ENCODE data around the gene LITAF.
A peak's percentile ranks its signal among the peaks of the same experiment; 100 is the strongest.

The LITAF gene

DNA sequence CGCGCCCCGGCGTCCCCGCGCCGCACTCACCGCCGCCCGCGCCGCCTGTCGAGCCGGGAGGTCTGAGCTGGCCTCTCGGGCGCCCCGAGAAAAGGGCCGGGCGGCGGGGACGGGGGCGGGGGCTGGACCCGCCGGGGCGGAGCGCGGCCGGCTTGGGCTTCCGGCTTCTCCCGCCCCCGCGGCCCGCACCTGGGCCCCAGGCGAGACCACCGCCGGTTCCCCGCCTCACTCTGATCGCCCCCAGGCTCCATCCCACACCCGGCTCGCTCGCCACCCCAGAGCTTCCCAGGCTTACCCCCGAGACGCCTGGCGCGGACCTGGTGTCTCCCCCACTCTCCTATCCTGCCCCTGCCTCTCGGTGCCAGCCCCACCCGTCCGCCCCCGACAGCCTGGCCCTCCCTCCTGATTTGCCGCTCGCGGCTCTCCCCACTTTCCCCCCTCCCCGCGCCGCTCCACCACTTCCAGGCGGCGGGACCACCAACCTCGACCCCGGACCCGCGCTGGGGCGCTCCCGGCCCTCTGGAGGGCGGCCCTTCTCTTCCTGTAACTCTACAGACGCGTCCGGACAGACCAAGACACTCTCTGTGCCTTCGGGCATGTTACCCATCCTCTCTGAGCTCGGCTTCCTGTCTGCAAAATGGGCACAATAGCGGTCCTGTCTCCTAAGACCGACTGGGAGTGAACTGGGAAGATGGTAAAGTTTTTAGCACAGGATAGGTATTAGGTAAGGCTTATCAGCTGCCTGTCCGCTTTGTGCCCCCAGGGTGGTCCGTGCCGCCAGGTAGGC lies at the start of gene LITAF:
Gene LITAF, minus strand, starts transcription at position 64 of the 787 bp plus-strand sequence. CDS start 30,189 bp downstream, outside the sequence.
- H3K4me1 ChIP-seq (ENCODE audit: control insufficient read depth, insufficient read depth, low read length), result peaks cover 10% of the 10 kb centered on the region
- H3K4me3 ChIP-seq (ENCODE audit: low read length in 2 of 2), result peak within 1 kb of the TSS; percentile 64 to 78
- peaks cover 5 to 15% of the 10 kb centered on the region in 2 donors for H3K27me3 ChIP-seq (ENCODE audit: control insufficient read depth in 1 of 2, insufficient read depth in 2 of 2, low read length in 2 of 2)
- H3K36me3 ChIP-seq (ENCODE audit: control insufficient read depth in 2 of 2, insufficient read depth in 2 of 2, low read length in 2 of 2), result no peaks in the 10 kb centered on the region
- H3K27ac ChIP-seq (ENCODE audit: low read length), result peak within 1 kb of the TSS; percentile 76
- H3K9ac ChIP-seq (ENCODE audit: low read length in 2 of 2), result peak within 1 kb of the TSS; percentile 67 to 75
- H3K9me3 ChIP-seq (ENCODE audit: control insufficient read depth in 2 of 2, low read length in 2 of 2), result no peaks in the 10 kb centered on the region

DNA sequence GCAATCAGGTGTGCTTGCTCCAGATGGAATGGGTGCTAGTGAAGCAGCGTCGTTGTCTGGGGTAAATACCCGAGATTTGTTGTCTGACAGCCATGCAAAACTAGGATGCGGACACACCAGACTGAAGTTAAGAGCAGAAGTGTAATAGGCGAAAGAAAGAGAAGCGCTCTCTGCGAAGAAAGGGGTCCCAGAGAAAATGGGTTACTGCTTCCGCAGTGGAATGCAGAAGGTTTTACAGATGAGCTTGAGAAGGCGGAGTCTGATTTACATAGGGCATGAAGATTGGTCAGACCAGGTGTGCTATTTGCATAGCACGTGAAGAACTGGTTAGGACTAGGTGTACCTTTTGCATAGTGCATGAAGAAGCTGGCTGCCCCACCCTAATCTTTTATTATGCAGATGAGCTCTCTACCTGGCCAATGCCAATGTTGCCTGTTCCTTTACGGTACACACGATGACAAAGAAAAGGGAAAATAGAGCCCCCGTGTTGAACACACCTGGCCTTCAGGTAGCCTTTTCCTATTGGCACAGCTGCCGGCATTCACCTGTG lies 49.5 kb upstream of the LITAF start:
- Histone ChIP-seq H3K4me3 (ENCODE audit: low read length in 2 of 2) (no peak overlapping the region), H3K9ac (ENCODE audit: low read length in 2 of 2) (no peak overlapping the region), H3K4me1 (ENCODE audit: control insufficient read depth, insufficient read depth, low read length) (peaks cover 25% of the 10 kb centered on the region), H3K27me3 (ENCODE audit: control insufficient read depth in 1 of 2, insufficient read depth in 2 of 2, low read length in 2 of 2) (no peaks in the 10 kb centered on the region), H3K9me3 (ENCODE audit: control insufficient read depth in 2 of 2, low read length in 2 of 2) (no peaks in the 10 kb centered on the region), H3K27ac (ENCODE audit: low read length) (no peak overlapping the region), H3K36me3 (ENCODE audit: control insufficient read depth in 2 of 2, insufficient read depth in 2 of 2, low read length in 2 of 2) (no peaks in the 10 kb centered on the region)

DNA sequence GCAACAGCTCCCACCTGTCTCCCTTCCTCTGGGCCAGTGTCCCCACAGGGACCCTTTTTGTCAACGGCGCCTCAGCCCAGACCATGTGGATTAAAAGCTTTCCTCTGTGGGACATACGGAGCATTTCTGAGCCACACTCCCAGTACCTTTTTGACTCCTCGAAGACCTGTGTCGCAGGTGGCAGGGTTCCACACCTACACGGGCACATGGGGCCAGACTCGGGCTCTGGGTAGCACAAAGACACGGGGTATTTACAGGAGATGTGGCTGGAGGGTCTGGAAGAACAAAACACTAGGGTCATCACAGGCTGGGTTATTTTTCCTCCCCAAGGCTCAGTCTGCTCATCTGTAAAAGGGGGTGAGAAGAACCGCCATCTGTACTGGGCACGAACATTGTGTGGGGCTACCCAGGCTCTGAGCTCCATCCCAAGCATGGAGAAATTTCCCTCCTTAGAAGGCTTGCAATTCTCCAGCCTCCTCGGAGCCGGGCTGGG lies 49.0 kb upstream of the LITAF start:
- H3K27me3 ChIP-seq (ENCODE audit: control insufficient read depth in 1 of 2, insufficient read depth in 2 of 2, low read length in 2 of 2), result no peaks in the 10 kb centered on the region

GRCh38 chr16:11635113-11635652 lies 48.5 kb upstream of the LITAF start:
- Histone ChIP-seq H3K9ac (ENCODE audit: low read length in 2 of 2) (no peak overlapping the region), H3K36me3 (ENCODE audit: control insufficient read depth in 2 of 2, insufficient read depth in 2 of 2, low read length in 2 of 2) (no peaks in the 10 kb centered on the region), H3K27me3 (ENCODE audit: control insufficient read depth in 1 of 2, insufficient read depth in 2 of 2, low read length in 2 of 2) (no peaks in the 10 kb centered on the region), H3K9me3 (ENCODE audit: control insufficient read depth in 2 of 2, low read length in 2 of 2) (no peaks in the 10 kb centered on the region), H3K27ac (ENCODE audit: low read length) (no peak overlapping the region), H3K4me1 (ENCODE audit: control insufficient read depth, insufficient read depth, low read length) (peaks cover 15% of the 10 kb centered on the region), H3K4me3 (ENCODE audit: low read length in 2 of 2) (no peak overlapping the region)

More for the DNA sequence above, 49.0 kb upstream of the LITAF start:
- H3K9ac ChIP-seq (ENCODE audit: low read length in 2 of 2), result no peak overlapping the region
- no peaks in the 10 kb centered on the region for H3K9me3 ChIP-seq (ENCODE audit: control insufficient read depth in 2 of 2, low read length in 2 of 2)
- H3K4me1 ChIP-seq (ENCODE audit: control insufficient read depth, insufficient read depth, low read length), result peaks cover 20% of the 10 kb centered on the region
- no peak overlapping the region for H3K27ac ChIP-seq (ENCODE audit: low read length)
- H3K4me3 ChIP-seq (ENCODE audit: low read length in 2 of 2), result no peak overlapping the region
- H3K36me3 ChIP-seq (ENCODE audit: control insufficient read depth in 2 of 2, insufficient read depth in 2 of 2, low read length in 2 of 2), result no peaks in the 10 kb centered on the region

DNA sequence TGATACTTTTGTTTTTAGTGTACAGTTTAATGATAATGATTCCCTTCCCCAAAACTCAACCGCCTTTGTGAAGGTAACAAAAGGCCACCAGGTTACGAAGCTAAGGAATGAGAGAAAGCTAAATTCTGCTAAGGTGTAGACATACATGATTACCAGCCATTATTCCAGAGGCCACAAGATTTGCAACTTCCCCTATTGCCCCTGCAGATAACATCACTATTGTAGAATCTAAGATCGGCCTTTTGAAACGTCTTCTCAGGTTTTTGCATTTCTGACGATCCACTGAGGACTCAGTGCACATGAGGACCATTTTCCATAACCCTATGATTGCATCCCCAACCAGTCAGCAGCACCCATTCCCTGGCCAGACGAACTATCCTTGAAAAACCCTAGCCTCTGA lies 47.6 kb upstream of the LITAF start:
- Histone ChIP-seq H3K27ac (ENCODE audit: low read length) (no peak overlapping the region), H3K36me3 (ENCODE audit: control insufficient read depth in 2 of 2, insufficient read depth in 2 of 2, low read length in 2 of 2) (no peaks in the 10 kb centered on the region), H3K4me3 (ENCODE audit: low read length in 2 of 2) (no peak overlapping the region), H3K9ac (ENCODE audit: low read length in 2 of 2) (no peak overlapping the region), H3K9me3 (ENCODE audit: control insufficient read depth in 2 of 2, low read length in 2 of 2) (no peaks in the 10 kb centered on the region), H3K27me3 (ENCODE audit: control insufficient read depth in 1 of 2, insufficient read depth in 2 of 2, low read length in 2 of 2) (no peaks in the 10 kb centered on the region), H3K4me1 (ENCODE audit: control insufficient read depth, insufficient read depth, low read length) (peaks cover 19% of the 10 kb centered on the region)

DNA sequence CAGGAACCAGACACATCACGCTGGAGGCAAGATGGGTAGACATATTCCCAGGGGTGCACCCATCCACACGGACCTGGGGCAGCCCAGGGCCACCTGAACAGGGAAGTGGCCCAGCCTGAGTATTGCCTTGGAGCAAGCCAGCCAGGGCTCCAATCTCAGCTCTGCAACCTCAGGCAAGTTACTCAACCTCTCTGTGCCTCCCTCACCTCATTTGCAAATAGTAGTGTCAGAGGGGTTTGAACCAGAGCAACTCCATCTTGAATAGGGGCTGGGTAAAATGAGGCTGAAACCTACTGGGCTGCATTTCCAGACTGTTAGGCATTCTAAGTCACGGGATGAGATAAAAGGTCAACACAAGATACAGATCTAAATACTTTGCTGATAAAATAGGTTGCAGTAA lies 46.4 kb upstream of the LITAF start:
- Histone ChIP-seq H3K36me3 (ENCODE audit: control insufficient read depth in 2 of 2, insufficient read depth in 2 of 2, low read length in 2 of 2) (no peaks in the 10 kb centered on the region), H3K27me3 (ENCODE audit: control insufficient read depth in 1 of 2, insufficient read depth in 2 of 2, low read length in 2 of 2) (no peaks in the 10 kb centered on the region), H3K4me1 (ENCODE audit: control insufficient read depth, insufficient read depth, low read length) (peaks cover 19% of the 10 kb centered on the region), H3K9me3 (ENCODE audit: control insufficient read depth in 2 of 2, low read length in 2 of 2) (no peaks in the 10 kb centered on the region), H3K27ac (ENCODE audit: low read length) (no peak overlapping the region), H3K9ac (ENCODE audit: low read length in 2 of 2) (no peak overlapping the region), H3K4me3 (ENCODE audit: low read length in 2 of 2) (peak overlapping the region; percentile 4 to 44)

DNA sequence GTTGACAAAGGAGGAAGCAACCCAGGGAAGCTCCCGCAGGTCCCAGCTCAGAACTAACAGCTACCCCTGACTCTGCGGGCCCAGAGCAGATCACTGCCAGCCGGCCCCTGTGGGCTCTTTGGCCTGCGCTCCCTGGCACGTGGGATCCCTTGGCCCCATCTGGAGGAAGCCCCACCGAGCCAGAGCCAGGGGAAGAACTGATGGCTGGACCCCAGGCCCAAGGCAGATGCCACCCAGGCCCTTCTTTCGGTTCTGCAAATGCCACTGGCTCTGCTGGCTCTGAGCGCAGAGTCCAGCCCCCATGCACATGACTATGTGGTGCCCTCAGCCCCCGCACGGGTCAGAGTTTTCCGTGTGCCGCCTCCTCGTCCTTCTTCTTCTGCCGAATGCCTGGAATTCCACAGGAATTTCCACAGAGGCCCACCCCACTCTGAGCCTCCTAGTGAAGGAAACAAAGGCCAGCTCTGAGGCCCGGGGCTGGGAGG lies 45.8 kb upstream of the LITAF start:
- no peaks in the 10 kb centered on the region for H3K9me3 ChIP-seq (ENCODE audit: control insufficient read depth in 2 of 2, low read length in 2 of 2)
- H3K36me3 ChIP-seq (ENCODE audit: control insufficient read depth in 2 of 2, insufficient read depth in 2 of 2, low read length in 2 of 2), result no peaks in the 10 kb centered on the region
- peak overlapping the region; percentile 24 for H3K27ac ChIP-seq (ENCODE audit: low read length)
- no peaks in the 10 kb centered on the region for H3K27me3 ChIP-seq (ENCODE audit: control insufficient read depth in 1 of 2, insufficient read depth in 2 of 2, low read length in 2 of 2)
- peaks cover 19% of the 10 kb centered on the region for H3K4me1 ChIP-seq (ENCODE audit: control insufficient read depth, insufficient read depth, low read length)
- peak overlapping the region; percentile 4 to 44 for H3K4me3 ChIP-seq (ENCODE audit: low read length in 2 of 2)
- H3K9ac ChIP-seq (ENCODE audit: low read length in 2 of 2), result peak overlapping the region in 1 of 2 donors; percentile 21

DNA sequence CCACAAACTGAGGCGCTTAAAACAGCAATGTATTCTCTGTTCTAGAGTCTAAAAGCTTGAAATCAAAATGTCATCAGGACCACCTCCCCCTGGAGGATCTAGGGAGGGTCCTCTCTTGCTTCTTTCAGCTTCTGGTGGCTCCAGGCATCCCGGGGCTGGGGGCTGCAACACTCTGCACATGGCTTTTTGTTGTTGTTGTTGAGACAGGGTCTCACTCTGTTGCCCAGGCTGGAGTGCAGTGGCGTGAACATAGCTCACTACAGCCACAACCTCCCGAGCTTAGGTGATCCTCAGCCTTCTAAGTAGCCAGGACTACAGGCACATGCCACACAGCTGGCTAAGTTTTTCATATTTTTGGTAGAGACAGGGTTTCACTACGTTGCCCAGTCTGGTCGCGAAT lies 44.5 kb upstream of the LITAF start:
- Histone ChIP-seq H3K27ac (ENCODE audit: low read length) (no peak overlapping the region), H3K4me1 (ENCODE audit: control insufficient read depth, insufficient read depth, low read length) (peaks cover 19% of the 10 kb centered on the region), H3K36me3 (ENCODE audit: control insufficient read depth in 2 of 2, insufficient read depth in 2 of 2, low read length in 2 of 2) (no peaks in the 10 kb centered on the region), H3K4me3 (ENCODE audit: low read length in 2 of 2) (no peak overlapping the region), H3K9me3 (ENCODE audit: control insufficient read depth in 2 of 2, low read length in 2 of 2) (no peaks in the 10 kb centered on the region), H3K9ac (ENCODE audit: low read length in 2 of 2) (no peak overlapping the region), H3K27me3 (ENCODE audit: control insufficient read depth in 1 of 2, insufficient read depth in 2 of 2, low read length in 2 of 2) (no peaks in the 10 kb centered on the region)

DNA sequence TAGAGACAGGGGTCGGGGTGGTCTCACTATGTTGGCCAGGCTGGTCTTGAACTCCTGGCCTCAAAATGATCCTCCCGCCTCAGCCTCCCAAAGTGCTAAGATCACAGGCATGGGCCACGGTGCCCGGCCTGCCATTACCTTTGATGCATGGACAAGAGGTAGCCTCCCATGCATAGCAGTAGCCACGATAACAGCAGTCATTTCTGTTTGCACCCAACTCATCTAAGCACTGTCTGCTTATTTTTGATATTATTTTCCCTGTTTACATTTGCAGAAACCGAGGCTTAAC lies 44.0 kb upstream of the LITAF start:
- Histone ChIP-seq H3K27me3 (ENCODE audit: control insufficient read depth in 1 of 2, insufficient read depth in 2 of 2, low read length in 2 of 2) (no peaks in the 10 kb centered on the region), H3K4me1 (ENCODE audit: control insufficient read depth, insufficient read depth, low read length) (peaks cover 19% of the 10 kb centered on the region), H3K9ac (ENCODE audit: low read length in 2 of 2) (no peak overlapping the region), H3K36me3 (ENCODE audit: control insufficient read depth in 2 of 2, insufficient read depth in 2 of 2, low read length in 2 of 2) (no peaks in the 10 kb centered on the region), H3K9me3 (ENCODE audit: control insufficient read depth in 2 of 2, low read length in 2 of 2) (no peaks in the 10 kb centered on the region), H3K27ac (ENCODE audit: low read length) (no peak overlapping the region), H3K4me3 (ENCODE audit: low read length in 2 of 2) (no peak overlapping the region)

DNA sequence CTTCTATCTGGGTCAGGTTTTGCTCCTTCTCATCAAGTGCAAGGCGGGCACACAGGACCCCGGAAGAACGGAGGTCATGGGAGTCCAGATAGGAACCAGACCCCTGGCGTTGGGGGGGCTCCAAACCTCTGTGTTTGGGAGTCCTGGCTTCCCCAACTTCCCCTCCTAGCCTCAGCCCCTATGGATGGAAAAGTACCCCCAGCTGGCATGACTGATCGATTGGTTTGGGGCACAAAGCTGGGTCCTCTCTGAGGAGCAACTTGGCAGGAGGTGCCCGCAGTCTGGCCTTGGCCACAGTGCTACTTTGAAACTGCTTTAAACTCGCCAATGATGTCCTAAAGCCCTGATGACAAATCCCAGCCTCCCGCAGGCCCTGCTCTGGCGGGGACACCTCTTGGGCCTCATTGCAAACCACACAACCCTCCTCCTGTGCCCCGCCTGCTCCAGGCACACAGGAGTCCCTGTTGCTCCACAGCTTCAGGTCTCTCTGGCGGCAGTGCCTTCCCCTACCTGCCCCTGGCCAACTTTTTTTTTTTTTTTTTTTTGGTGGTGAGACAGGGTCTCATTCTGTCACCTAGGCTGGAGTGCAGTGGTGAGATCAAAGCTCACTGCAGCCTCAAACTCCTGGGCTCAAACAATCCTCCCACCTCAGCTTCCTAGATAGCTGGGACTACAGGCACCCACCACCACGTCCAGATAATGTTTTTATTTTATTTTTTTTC lies 43.5 kb upstream of the LITAF start:
- H3K4me1 ChIP-seq (ENCODE audit: control insufficient read depth, insufficient read depth, low read length), result peaks cover 19% of the 10 kb centered on the region
- H3K9ac ChIP-seq (ENCODE audit: low read length in 2 of 2), result no peak overlapping the region
- H3K27me3 ChIP-seq (ENCODE audit: control insufficient read depth in 1 of 2, insufficient read depth in 2 of 2, low read length in 2 of 2), result no peaks in the 10 kb centered on the region
- H3K27ac ChIP-seq (ENCODE audit: low read length), result peak overlapping the region; percentile 41
- H3K9me3 ChIP-seq (ENCODE audit: control insufficient read depth in 2 of 2, low read length in 2 of 2), result no peaks in the 10 kb centered on the region
- no peaks in the 10 kb centered on the region for H3K36me3 ChIP-seq (ENCODE audit: control insufficient read depth in 2 of 2, insufficient read depth in 2 of 2, low read length in 2 of 2)
- H3K4me3 ChIP-seq (ENCODE audit: low read length in 2 of 2), result no peak overlapping the region

Measured in stomach smooth muscle (tissue), 2 donors.